HCT116 (cell line): ENCODE data around the gene TEX2. TPM values are rescaled to one million over a fixed set of nuclear protein-coding genes. Genes with fewer than 3 reads are reported as not detected.

Source experiments
- ATAC-seq: fragments of 200-7000 bp; cut with Tn5 transposase; 2 replicates; pipeline ENCODE4 v1.9.1; 2020; ENCODE audit warnings: mild to moderate bottlenecking, moderate library complexity
- BruUV-seq: library from RNA; stranded (reverse); fragments of 400-500 nt; replicated peaks from 2 replicates; lab custom pipeline; 2021; lab: Mats Ljungman, UMichigan
- CTCF ChIA-PET: fragments of 300-600 bp; sonication (Branson Sonifier 250); formaldehyde crosslinking; loops from one replicate; lab custom pipeline; 2021; ENCODE audit warnings: antibody characterized with exemption; lab: Charles Lee
- POLR2A ChIA-PET: fragments of 300-600, 350-600 bp; sonication (Branson Sonifier 250); formaldehyde crosslinking; loops from one replicate; lab custom pipeline; 2021; ENCODE audit warnings: antibody characterized with exemption; lab: Charles Lee
- RAD21 ChIA-PET, 2 experiments: fragments of 300-600 bp; sonication (Branson Sonifier 250); formaldehyde crosslinking; loops; one replicate each; lab custom pipeline; 2023; ENCODE audit warnings: low total read pairs in 2 of 2; ENCODE audit not compliant: uncharacterized antibody in 2 of 2, unreplicated experiment in 2 of 2, low non-redundant PET in 1 of 2; lab: Charles Lee
- DNase-seq: peaks from one replicate; pipeline ENCODE4 v3.0.0-alpha.2; 2010; ENCODE audit warnings: low read depth, low spot score
- H2AFZ ChIP-seq: fragments of 200-600 bp; shearing (Covaris generic), sonication (generic); 2 replicates; pipeline ENCODE4 v1.6.1; 2017; ENCODE audit warnings: low read depth, mixed run types, mixed read lengths, antibody characterized with exemption, low read length; ENCODE audit not compliant: poor library complexity, severe bottlenecking
- H3K27ac ChIP-seq: 2 replicates; pipeline ENCODE4 v1.5.1; 2012; ENCODE audit warnings: low read depth, low read length
- H3K27me3 ChIP-seq: fragments of 200-600 bp; sonication (generic); 2 replicates; pipeline ENCODE4 v1.6.1; 2016; ENCODE audit warnings: mixed run types, low read length, mixed read lengths; ENCODE audit not compliant: insufficient read depth
- H3K36me3 ChIP-seq, 2 experiments: fragments of 200-500 bp in 1 of 2; fragments of 200-600 bp in 1 of 2; sonication (Bioruptor generic) in 1 of 2; sonication (generic) in 1 of 2; 2 replicates each; pipeline versions ENCODE4 v1.5.1 to v1.6.1; 2014 to 2016; ENCODE audit warnings: low read length in 2 of 2, inconsistent platforms in 1 of 2, mixed read lengths in 1 of 2, mixed run types in 1 of 2; ENCODE audit not compliant: insufficient read depth in 2 of 2, control insufficient read depth in 1 of 2
- H3K4me1 ChIP-seq, 2 experiments: fragments of 200-600 bp in 1 of 2; sonication (generic) in 1 of 2; 2 replicates each; pipeline versions ENCODE4 v1.5.1 to v1.6.1; 2012 to 2017; ENCODE audit warnings: low read length in 2 of 2, inconsistent platforms in 1 of 2, mild to moderate bottlenecking in 1 of 2, mixed read lengths in 1 of 2, mixed run types in 1 of 2, moderate library complexity in 1 of 2; ENCODE audit not compliant: insufficient read depth in 2 of 2, control insufficient read depth in 1 of 2
- H3K4me2 ChIP-seq: fragments of 200-600 bp; sonication (generic); 2 replicates; pipeline ENCODE4 v1.6.1; 2017; ENCODE audit warnings: mixed run types, low read length, mixed read lengths
- H3K4me3 ChIP-seq, 2 experiments: fragments of 200-600 bp in 1 of 2; sonication (generic) in 1 of 2; replicated peaks in 1 of 2; 2 replicates each; pipeline ENCODE4 v1.5.1; 2011 to 2016; ENCODE audit warnings: low read length in 2 of 2, control low read depth in 1 of 2, low read depth in 1 of 2, mild to moderate bottlenecking in 1 of 2, mixed read lengths in 1 of 2, mixed run types in 1 of 2
- H3K79me2 ChIP-seq: fragments of 200-600 bp; sonication (generic); 2 replicates; pipeline ENCODE4 v1.6.1; 2017; ENCODE audit warnings: mild to moderate bottlenecking, mixed run types, low read length, moderate library complexity, mixed read lengths; ENCODE audit not compliant: insufficient read depth
- H3K9ac ChIP-seq: fragments of 200-600 bp; sonication (generic); 2 replicates; pipeline ENCODE4 v1.6.1; 2016; ENCODE audit warnings: low read length, mixed read lengths
- H3K9me2 ChIP-seq: fragments of 200-600 bp; sonication (generic), shearing (Covaris generic); 2 replicates; pipeline ENCODE4 v1.6.1; 2017; ENCODE audit warnings: mixed run types, mild to moderate bottlenecking, moderate library complexity; ENCODE audit not compliant: insufficient read depth
- H3K9me3 ChIP-seq, 2 experiments: fragments of 200-500 bp in 1 of 2; fragments of 200-600 bp in 1 of 2; sonication (Bioruptor generic) in 1 of 2; sonication (generic) in 1 of 2; 2 replicates each; pipeline ENCODE4 v1.6.1; 2014 to 2017; ENCODE audit warnings: low read length in 2 of 2, mixed read lengths in 2 of 2, inconsistent platforms in 1 of 2, low read depth in 1 of 2, mild to moderate bottlenecking in 1 of 2, mixed run types in 1 of 2, moderate library complexity in 1 of 2; ENCODE audit not compliant: control insufficient read depth in 1 of 2, insufficient read depth in 1 of 2
- H4K20me1 ChIP-seq: fragments of 200-600 bp; sonication (generic), shearing (Covaris generic); 2 replicates; pipeline ENCODE4 v1.6.1; 2017; ENCODE audit warnings: mixed run types, mild to moderate bottlenecking, moderate library complexity; ENCODE audit not compliant: insufficient read depth
- EGR1 ChIP-seq: IDR thresholded peaks from 2 replicates; pipeline ENCODE4 v1.6.1; 2012; ENCODE audit warnings: low read depth
- EZH2 ChIP-seq: fragments of 200-600 bp; sonication (generic); IDR thresholded peaks from 2 replicates; pipeline ENCODE4 v1.6.1; 2017; ENCODE audit warnings: antibody characterized with exemption, mixed run types
- FOSL1 ChIP-seq: IDR thresholded peaks from 2 replicates; pipeline ENCODE4 v1.6.1; 2012; ENCODE audit warnings: low read depth
- POLR2A ChIP-seq: IDR thresholded peaks from 2 replicates; pipeline ENCODE4 v1.7.0; 2011; ENCODE audit warnings: borderline replicate concordance; ENCODE audit not compliant: insufficient read depth, insufficient read length; ENCODE audit errors: extremely low read depth
- POLR2AphosphoS5 ChIP-seq: IDR thresholded peaks from 2 replicates; pipeline ENCODE4 v1.6.1; 2011; ENCODE audit warnings: mild to moderate bottlenecking, low read depth, low read length, moderate library complexity
- RAD21 ChIP-seq: IDR thresholded peaks from 2 replicates; pipeline ENCODE4 v1.6.1; 2012; ENCODE audit warnings: low read depth, mild to moderate bottlenecking
- SP1 ChIP-seq: IDR thresholded peaks from 2 replicates; pipeline ENCODE4 v1.6.1; 2012; ENCODE audit warnings: low read depth
- TCF7L2 ChIP-seq: IDR thresholded peaks from 2 replicates; pipeline ENCODE4 v1.7.0; 2011; ENCODE audit warnings: borderline replicate concordance, inconsistent platforms; ENCODE audit not compliant: insufficient read depth, insufficient read length; ENCODE audit errors: extremely low read depth
- YY1 ChIP-seq: IDR thresholded peaks from 2 replicates; pipeline ENCODE4 v1.6.1; 2011; ENCODE audit warnings: low read length, low read depth, moderate library complexity, mild to moderate bottlenecking; ENCODE audit not compliant: insufficient replicate concordance; ENCODE audit errors: extremely low read depth
- ZFX ChIP-seq: fragments of 450-650 bp; IDR thresholded peaks from 2 replicates; pipeline ENCODE4 v1.6.1; 2017
- ZNF274 ChIP-seq: fragments of 200-500 bp; sonication (Bioruptor generic); IDR thresholded peaks from 2 replicates; pipeline ENCODE4 v1.6.1; 2014; ENCODE audit warnings: mild to moderate bottlenecking, low read depth, low read length, inconsistent platforms
- intact Hi-C: fragments of 100-400 bp; cut with micrococcal nuclease; formaldehyde crosslinking; loops from 2 replicates; pipeline ENCODE4 v1.10.0; 2022
- total RNA-seq: library from RNA; stranded (reverse); gene quantifications from one replicate; pipeline ENCODE4 v1.2.1, GENCODE V29; 2021; ENCODE audit not compliant: unreplicated experiment
- TF ChIP-seq, protein P1 (sequence below): IDR thresholded peaks from 2 replicates; pipeline ENCODE4 v1.6.1; 2012; ENCODE audit warnings: low read depth

Gene TEX2
- total RNA-seq, 1 experiment from 2014 or later = 24.6 TPM

DNA sequence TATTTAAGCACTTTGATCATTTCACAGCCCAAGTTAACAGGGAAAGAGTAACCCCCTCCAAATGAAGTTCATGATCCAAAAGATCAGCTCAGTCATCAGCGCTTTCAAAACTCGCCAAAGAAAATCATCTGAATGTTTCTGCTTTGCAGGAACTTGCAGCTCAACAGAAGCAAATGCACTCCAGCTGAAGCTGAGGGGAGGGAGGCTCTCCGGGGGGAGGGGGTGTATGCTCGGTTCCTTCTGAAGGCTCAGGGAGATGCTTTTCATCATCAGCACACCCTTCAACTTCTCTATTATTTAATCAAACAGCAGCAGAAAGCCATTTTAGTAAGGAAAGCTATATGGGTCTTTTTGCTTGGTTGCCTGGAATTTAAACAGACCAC lies 108.8 kb downstream of the TEX2 start:
- TF ChIP-seq, protein P1, sequence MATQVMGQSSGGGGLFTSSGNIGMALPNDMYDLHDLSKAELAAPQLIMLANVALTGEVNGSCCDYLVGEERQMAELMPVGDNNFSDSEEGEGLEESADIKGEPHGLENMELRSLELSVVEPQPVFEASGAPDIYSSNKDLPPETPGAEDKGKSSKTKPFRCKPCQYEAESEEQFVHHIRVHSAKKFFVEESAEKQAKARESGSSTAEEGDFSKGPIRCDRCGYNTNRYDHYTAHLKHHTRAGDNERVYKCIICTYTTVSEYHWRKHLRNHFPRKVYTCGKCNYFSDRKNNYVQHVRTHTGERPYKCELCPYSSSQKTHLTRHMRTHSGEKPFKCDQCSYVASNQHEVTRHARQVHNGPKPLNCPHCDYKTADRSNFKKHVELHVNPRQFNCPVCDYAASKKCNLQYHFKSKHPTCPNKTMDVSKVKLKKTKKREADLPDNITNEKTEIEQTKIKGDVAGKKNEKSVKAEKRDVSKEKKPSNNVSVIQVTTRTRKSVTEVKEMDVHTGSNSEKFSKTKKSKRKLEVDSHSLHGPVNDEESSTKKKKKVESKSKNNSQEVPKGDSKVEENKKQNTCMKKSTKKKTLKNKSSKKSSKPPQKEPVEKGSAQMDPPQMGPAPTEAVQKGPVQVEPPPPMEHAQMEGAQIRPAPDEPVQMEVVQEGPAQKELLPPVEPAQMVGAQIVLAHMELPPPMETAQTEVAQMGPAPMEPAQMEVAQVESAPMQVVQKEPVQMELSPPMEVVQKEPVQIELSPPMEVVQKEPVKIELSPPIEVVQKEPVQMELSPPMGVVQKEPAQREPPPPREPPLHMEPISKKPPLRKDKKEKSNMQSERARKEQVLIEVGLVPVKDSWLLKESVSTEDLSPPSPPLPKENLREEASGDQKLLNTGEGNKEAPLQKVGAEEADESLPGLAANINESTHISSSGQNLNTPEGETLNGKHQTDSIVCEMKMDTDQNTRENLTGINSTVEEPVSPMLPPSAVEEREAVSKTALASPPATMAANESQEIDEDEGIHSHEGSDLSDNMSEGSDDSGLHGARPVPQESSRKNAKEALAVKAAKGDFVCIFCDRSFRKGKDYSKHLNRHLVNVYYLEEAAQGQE = no peak
- no peak for TF ChIP-seq FOSL1
- TF ChIP-seq YY1 = no peak
- no peak for TF ChIP-seq EZH2
- no peak for TF ChIP-seq POLR2AphosphoS5
- no peak for TF ChIP-seq ZFX
- TF ChIP-seq RAD21 = no peak
- no peak for TF ChIP-seq POLR2A
- no peak for TF ChIP-seq ZNF274
- no peak for TF ChIP-seq SP1
- no peak for TF ChIP-seq EGR1
- no peak for TF ChIP-seq TCF7L2
- H3K79me2 ChIP-seq = no peaks in the 10 kb centered on the region
- H3K9me2 ChIP-seq = no peaks in the 10 kb centered on the region
- DNase-seq = no peak
- RAD21 ChIA-PET = no interaction called here
- peaks cover 7 to 15% of the 10 kb centered on the region in 2 experiments; a peak in 2 of 4 replicates for H3K4me1 ChIP-seq
- POLR2A ChIA-PET = interaction anchor here (0.5 kb wide), 1 partner anchor 79 kb away, joined by 3 read pairs; no protein-coding TSS in a partner anchor
- no peak overlapping the region for H3K9ac ChIP-seq
- no TSS peak for BruUV-seq
- H4K20me1 ChIP-seq = no peaks in the 10 kb centered on the region
- H3K4me3 ChIP-seq = no peak overlapping the region
- H3K36me3 ChIP-seq = peaks cover 0 to 10% of the 10 kb centered on the region in 2 experiments; a peak in 2 of 4 replicates
- CTCF ChIA-PET = interaction anchor here (1.5 to 2.4 kb wide), 2 partner anchors 126 to 127 kb away, joined by 3 to 7 read pairs; no protein-coding TSS in a partner anchor
- H3K27ac ChIP-seq = no peak overlapping the region
- no peak for ATAC-seq
- H3K9me3 ChIP-seq = no peaks in the 10 kb centered on the region
- H3K27me3 ChIP-seq = no peaks in the 10 kb centered on the region
- intact Hi-C loops = no loop called here
- H3K4me2 ChIP-seq = no peak overlapping the region
- H2AFZ ChIP-seq = no peak overlapping the region
